OCI-LY1 (cell line): ENCODE measurements around the gene DIPK1C.

ENCODE experiments used
- EZH2 ChIP-seq: fragments of 200-600 bp; sonication (generic), shearing (Covaris generic); IDR thresholded peaks from 2 replicates; pipeline ENCODE4 v1.8.0; 2017; ENCODE audit warnings: borderline replicate concordance, mixed run types, mild to moderate bottlenecking, antibody characterized with exemption, low read length, moderate library complexity, mixed read lengths
- TF ChIP-seq, protein P1 (sequence below): fragments of 200-600 bp; sonication (generic), shearing (Covaris generic); IDR thresholded peaks from 2 replicates; pipeline ENCODE4 v1.5.1; 2017; ENCODE audit warnings: mild to moderate bottlenecking, antibody characterized with exemption, low read length, moderate library complexity, mixed read lengths

- TF ChIP-seq, protein P1, sequence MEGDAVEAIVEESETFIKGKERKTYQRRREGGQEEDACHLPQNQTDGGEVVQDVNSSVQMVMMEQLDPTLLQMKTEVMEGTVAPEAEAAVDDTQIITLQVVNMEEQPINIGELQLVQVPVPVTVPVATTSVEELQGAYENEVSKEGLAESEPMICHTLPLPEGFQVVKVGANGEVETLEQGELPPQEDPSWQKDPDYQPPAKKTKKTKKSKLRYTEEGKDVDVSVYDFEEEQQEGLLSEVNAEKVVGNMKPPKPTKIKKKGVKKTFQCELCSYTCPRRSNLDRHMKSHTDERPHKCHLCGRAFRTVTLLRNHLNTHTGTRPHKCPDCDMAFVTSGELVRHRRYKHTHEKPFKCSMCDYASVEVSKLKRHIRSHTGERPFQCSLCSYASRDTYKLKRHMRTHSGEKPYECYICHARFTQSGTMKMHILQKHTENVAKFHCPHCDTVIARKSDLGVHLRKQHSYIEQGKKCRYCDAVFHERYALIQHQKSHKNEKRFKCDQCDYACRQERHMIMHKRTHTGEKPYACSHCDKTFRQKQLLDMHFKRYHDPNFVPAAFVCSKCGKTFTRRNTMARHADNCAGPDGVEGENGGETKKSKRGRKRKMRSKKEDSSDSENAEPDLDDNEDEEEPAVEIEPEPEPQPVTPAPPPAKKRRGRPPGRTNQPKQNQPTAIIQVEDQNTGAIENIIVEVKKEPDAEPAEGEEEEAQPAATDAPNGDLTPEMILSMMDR: no peak
- no peak for TF ChIP-seq EZH2
Observed at GRCh38 chr18:74447404-74448152, 9.5 kb downstream of the DIPK1C start.
